HCT116 (cell line): Measurements from ENCODE around the gene EXOSC9.

ENCODE experiments used
- ELF1 ChIP-seq: IDR thresholded peaks from 2 replicates; pipeline ENCODE4 v1.6.1; 2012; ENCODE audit warnings: low read depth, borderline replicate concordance
- EZH2 ChIP-seq: fragments of 200-600 bp; sonication (generic); IDR thresholded peaks from 2 replicates; pipeline ENCODE4 v1.6.1; 2017; ENCODE audit warnings: antibody characterized with exemption, mixed run types
- EZH2phosphoT487 ChIP-seq: fragments of 200-600 bp; IDR thresholded peaks from 2 replicates; pipeline ENCODE4 v1.6.1; 2018; ENCODE audit warnings: antibody characterized with exemption, borderline replicate concordance
- JUND ChIP-seq: IDR thresholded peaks from 2 replicates; pipeline ENCODE4 v1.6.1; 2012
- MAX ChIP-seq: IDR thresholded peaks from 2 replicates; pipeline ENCODE4 v1.6.1; 2012
- POLR2A ChIP-seq: IDR thresholded peaks from 2 replicates; pipeline ENCODE4 v1.7.0; 2011; ENCODE audit warnings: borderline replicate concordance; ENCODE audit not compliant: insufficient read depth, insufficient read length; ENCODE audit errors: extremely low read depth
- POLR2AphosphoS5 ChIP-seq: IDR thresholded peaks from 2 replicates; pipeline ENCODE4 v1.6.1; 2011; ENCODE audit warnings: mild to moderate bottlenecking, low read depth, low read length, moderate library complexity
- SIN3A ChIP-seq: IDR thresholded peaks from 2 replicates; pipeline ENCODE4 v1.6.1; 2012; ENCODE audit warnings: low read depth
- SP1 ChIP-seq: IDR thresholded peaks from 2 replicates; pipeline ENCODE4 v1.6.1; 2012; ENCODE audit warnings: low read depth
- SRF ChIP-seq: IDR thresholded peaks from 2 replicates; pipeline ENCODE4 v1.6.1; 2012; ENCODE audit warnings: low read depth
- YY1 ChIP-seq: IDR thresholded peaks from 2 replicates; pipeline ENCODE4 v1.6.1; 2011; ENCODE audit warnings: low read length, low read depth, moderate library complexity, mild to moderate bottlenecking; ENCODE audit not compliant: insufficient replicate concordance; ENCODE audit errors: extremely low read depth
- TF ChIP-seq, protein P1 (sequence below), 3 experiments: fragments of 200-600 bp in 1 of 3; sonication (generic) in 1 of 3; IDR thresholded peaks in 2 of 3; conservative IDR thresholded peaks in 1 of 3; 2 replicates each; pipeline ENCODE4 v1.5.1; 2012 to 2017; ENCODE audit warnings: low read depth in 2 of 3, low read length in 2 of 3, antibody characterized with exemption in 1 of 3, borderline replicate concordance in 1 of 3, control low read depth in 1 of 3, mild to moderate bottlenecking in 1 of 3, mixed read lengths in 1 of 3, mixed run types in 1 of 3, moderate library complexity in 1 of 3; ENCODE audit not compliant: insufficient read depth in 1 of 3

DNA sequence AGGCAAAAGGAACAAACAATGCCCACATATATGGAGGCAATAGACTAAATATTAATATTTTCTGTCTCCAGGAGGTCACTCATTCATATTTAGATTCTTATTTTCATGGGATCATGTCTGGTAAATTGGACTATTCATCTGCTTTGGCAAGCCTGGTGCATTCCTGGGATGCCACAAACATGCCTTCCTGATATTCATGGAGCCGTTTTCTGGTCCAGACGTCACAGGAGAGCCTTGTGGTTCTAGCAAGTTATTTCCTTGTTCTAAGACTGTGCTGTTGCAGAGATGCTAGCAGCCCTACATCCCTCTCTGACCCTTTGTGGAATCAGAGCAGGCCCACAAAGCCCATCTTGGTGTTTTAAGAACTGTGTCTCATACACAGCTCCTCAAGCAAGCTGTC lies 16.1 kb upstream of the EXOSC9 start:
- TF ChIP-seq, protein P1, sequence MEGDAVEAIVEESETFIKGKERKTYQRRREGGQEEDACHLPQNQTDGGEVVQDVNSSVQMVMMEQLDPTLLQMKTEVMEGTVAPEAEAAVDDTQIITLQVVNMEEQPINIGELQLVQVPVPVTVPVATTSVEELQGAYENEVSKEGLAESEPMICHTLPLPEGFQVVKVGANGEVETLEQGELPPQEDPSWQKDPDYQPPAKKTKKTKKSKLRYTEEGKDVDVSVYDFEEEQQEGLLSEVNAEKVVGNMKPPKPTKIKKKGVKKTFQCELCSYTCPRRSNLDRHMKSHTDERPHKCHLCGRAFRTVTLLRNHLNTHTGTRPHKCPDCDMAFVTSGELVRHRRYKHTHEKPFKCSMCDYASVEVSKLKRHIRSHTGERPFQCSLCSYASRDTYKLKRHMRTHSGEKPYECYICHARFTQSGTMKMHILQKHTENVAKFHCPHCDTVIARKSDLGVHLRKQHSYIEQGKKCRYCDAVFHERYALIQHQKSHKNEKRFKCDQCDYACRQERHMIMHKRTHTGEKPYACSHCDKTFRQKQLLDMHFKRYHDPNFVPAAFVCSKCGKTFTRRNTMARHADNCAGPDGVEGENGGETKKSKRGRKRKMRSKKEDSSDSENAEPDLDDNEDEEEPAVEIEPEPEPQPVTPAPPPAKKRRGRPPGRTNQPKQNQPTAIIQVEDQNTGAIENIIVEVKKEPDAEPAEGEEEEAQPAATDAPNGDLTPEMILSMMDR (IDR thresholded peaks at IDR 0.05 in 2 of 3, conservative IDR thresholded peaks at IDR 0.05 in 1 of 3; ENCODE audit: borderline replicate concordance in 1 of 3, insufficient read depth in 1 of 3, low read depth in 2 of 3, low read length in 2 of 3): no peak
- TF ChIP-seq MAX (no peak), EZH2phosphoT487 (no peak), ELF1 (no peak), SIN3A (no peak), JUND (no peak), SRF (no peak), YY1 (no peak), EZH2 (no peak), SP1 (no peak), POLR2A (no peak), POLR2AphosphoS5 (no peak)
